Measurements from ENCODE around the gene ADRB2.

Gene ADRB2

GRCh38 chr5:148781766-148782165, 44.6 kb upstream of the ADRB2 start:
- TF ChIP-seq ARNT (IDR thresholded peaks at IDR 0.05) = no peak
- no peak for TF ChIP-seq ELF4 (IDR thresholded peaks at IDR 0.05)
- TF ChIP-seq L3MBTL2 (conservative IDR thresholded peaks at IDR 0.05) = no peak
- TF ChIP-seq BHLHE40 (IDR thresholded peaks at IDR 0.05; ENCODE audit: borderline replicate concordance) = no peak
- no peak for TF ChIP-seq SUZ12 (IDR thresholded peaks at IDR 0.05)
- TF ChIP-seq LEF1 (IDR thresholded peaks at IDR 0.05; ENCODE audit: borderline replicate concordance) = no peak
- no peak for TF ChIP-seq FOXM1 (IDR thresholded peaks at IDR 0.05; ENCODE audit: borderline replicate concordance)
- TF ChIP-seq PKNOX1 (IDR thresholded peaks at IDR 0.05) = no peak
- no peak for TF ChIP-seq SP1 (IDR thresholded peaks at IDR 0.05)
- TF ChIP-seq FOXK2 (IDR thresholded peaks at IDR 0.05) = no peak
- no peak for TF ChIP-seq HDGF (IDR thresholded peaks at IDR 0.05; ENCODE audit: borderline replicate concordance)
- no peak for DNase-seq (ENCODE audit: extremely low spot score)
- ChIA-PET CTCF (interaction anchor here (1.0 kb wide), 1 partner anchor 51 kb away, joined by 4 read pairs; no protein-coding TSS in a partner anchor), POLR2A (interaction anchor here (1.5 kb wide), 1 partner anchor 45 kb away, joined by 6 read pairs; the partner anchor contains the start of gene ADRB2)

- POLR2A ChIA-PET = no interaction called here
- CTCF ChIA-PET = interaction anchor here (0.6 kb wide), 1 partner anchor 890 kb away, joined by 3 read pairs; no protein-coding TSS in a partner anchor
- TF ChIP-seq PKNOX1 (IDR thresholded peaks at IDR 0.05) (no peak), L3MBTL2 (conservative IDR thresholded peaks at IDR 0.05) (no peak), TARDBP (IDR thresholded peaks at IDR 0.05) (no peak), FOXK2 (IDR thresholded peaks at IDR 0.05) (no peak), FOXA1 (IDR thresholded peaks at IDR 0.05) (no peak), ELF4 (IDR thresholded peaks at IDR 0.05) (no peak), NFRKB (IDR thresholded peaks at IDR 0.05) (no peak), SUZ12 (IDR thresholded peaks at IDR 0.05) (no peak)
- no peak for DNase-seq (ENCODE audit: extremely low spot score)
Measured at GRCh38 chr5:148785223-148785622, 41.2 kb upstream of the ADRB2 start.

GRCh38 chr5:148786456-148786855, 40.0 kb upstream of the ADRB2 start:
- CTCF ChIA-PET = no interaction called here
- DNase-seq (ENCODE audit: extremely low spot score) = no peak
- POLR2A ChIA-PET = interaction anchor here (1.1 kb wide), 1 partner anchor 9 kb away, joined by 3 read pairs; no protein-coding TSS in a partner anchor
- TF ChIP-seq BHLHE40 (IDR thresholded peaks at IDR 0.05; ENCODE audit: borderline replicate concordance) (no peak), HDGF (IDR thresholded peaks at IDR 0.05; ENCODE audit: borderline replicate concordance) (no peak), SP1 (IDR thresholded peaks at IDR 0.05) (no peak), FOXA1 (IDR thresholded peaks at IDR 0.05) (no peak), TARDBP (IDR thresholded peaks at IDR 0.05) (no peak), SUZ12 (IDR thresholded peaks at IDR 0.05) (no peak), LEF1 (IDR thresholded peaks at IDR 0.05; ENCODE audit: borderline replicate concordance) (no peak), CTBP1 (IDR thresholded peaks at IDR 0.05; ENCODE audit: borderline replicate concordance) (no peak), ELF4 (IDR thresholded peaks at IDR 0.05) (no peak), FOXM1 (IDR thresholded peaks at IDR 0.05; ENCODE audit: borderline replicate concordance) (no peak), ZNF384 (IDR thresholded peaks at IDR 0.05) (no peak), ARNT (IDR thresholded peaks at IDR 0.05) (no peak), FOXK2 (IDR thresholded peaks at IDR 0.05) (no peak)

GRCh38 chr5:148788636-148789035, 37.8 kb upstream of the ADRB2 start:
- ChIA-PET CTCF (interaction anchor here (0.7 kb wide), 1 partner anchor 55 kb away, joined by 3 read pairs; no protein-coding TSS in a partner anchor), POLR2A (no interaction called here)
- DNase-seq (ENCODE audit: extremely low spot score) = no peak
- no peak for TF ChIP-seq SUZ12 (IDR thresholded peaks at IDR 0.05)
- TF ChIP-seq ZNF384 (IDR thresholded peaks at IDR 0.05) = no peak
- no peak for TF ChIP-seq SP1 (IDR thresholded peaks at IDR 0.05)
- no peak for TF ChIP-seq FOXA1 (IDR thresholded peaks at IDR 0.05)
- no peak for TF ChIP-seq FOXM1 (IDR thresholded peaks at IDR 0.05; ENCODE audit: borderline replicate concordance)
- no peak for TF ChIP-seq TARDBP (IDR thresholded peaks at IDR 0.05)
- no peak for TF ChIP-seq BHLHE40 (IDR thresholded peaks at IDR 0.05; ENCODE audit: borderline replicate concordance)
- TF ChIP-seq FOXK2 (IDR thresholded peaks at IDR 0.05) = no peak
- TF ChIP-seq HDGF (IDR thresholded peaks at IDR 0.05; ENCODE audit: borderline replicate concordance) = no peak
- TF ChIP-seq ARNT (IDR thresholded peaks at IDR 0.05) = no peak
- no peak for TF ChIP-seq CTBP1 (IDR thresholded peaks at IDR 0.05; ENCODE audit: borderline replicate concordance)
- no peak for TF ChIP-seq L3MBTL2 (conservative IDR thresholded peaks at IDR 0.05)
- no peak for TF ChIP-seq PKNOX1 (IDR thresholded peaks at IDR 0.05)
- TF ChIP-seq LEF1 (IDR thresholded peaks at IDR 0.05; ENCODE audit: borderline replicate concordance) = no peak
- no peak for TF ChIP-seq NFRKB (IDR thresholded peaks at IDR 0.05)
- TF ChIP-seq ELF4 (IDR thresholded peaks at IDR 0.05) = no peak

GRCh38 chr5:148790545-148791333, 35.7 kb upstream of the ADRB2 start:
- POLR2A ChIA-PET = no interaction called here
- CTCF ChIA-PET = interaction anchor here (0.6 kb wide), 1 partner anchor 480 kb away, joined by 3 read pairs; no protein-coding TSS in a partner anchor
- no peak for TF ChIP-seq NFRKB (IDR thresholded peaks at IDR 0.05)
- no peak for TF ChIP-seq BHLHE40 (IDR thresholded peaks at IDR 0.05; ENCODE audit: borderline replicate concordance)
- TF ChIP-seq ELF4 (IDR thresholded peaks at IDR 0.05) = no peak
- TF ChIP-seq ZNF384 (IDR thresholded peaks at IDR 0.05) = no peak
- no peak for TF ChIP-seq ARNT (IDR thresholded peaks at IDR 0.05)
- no peak for TF ChIP-seq PKNOX1 (IDR thresholded peaks at IDR 0.05)
- TF ChIP-seq FOXM1 (IDR thresholded peaks at IDR 0.05; ENCODE audit: borderline replicate concordance) = no peak
- TF ChIP-seq FOXK2 (IDR thresholded peaks at IDR 0.05) = no peak
- TF ChIP-seq SP1 (IDR thresholded peaks at IDR 0.05) = no peak
- no peak for TF ChIP-seq SUZ12 (IDR thresholded peaks at IDR 0.05)
- TF ChIP-seq CTBP1 (IDR thresholded peaks at IDR 0.05; ENCODE audit: borderline replicate concordance) = no peak
- no peak for TF ChIP-seq TARDBP (IDR thresholded peaks at IDR 0.05)
- no peak for TF ChIP-seq L3MBTL2 (conservative IDR thresholded peaks at IDR 0.05)
- no peak for TF ChIP-seq HDGF (IDR thresholded peaks at IDR 0.05; ENCODE audit: borderline replicate concordance)
- no peak for TF ChIP-seq FOXA1 (IDR thresholded peaks at IDR 0.05)
- no peak for TF ChIP-seq LEF1 (IDR thresholded peaks at IDR 0.05; ENCODE audit: borderline replicate concordance)
- no peak for DNase-seq (ENCODE audit: extremely low spot score)
